Stimulated activated CD4-positive, alpha-beta T cell treated with anti-CD3 and anti-CD28 coated beads, Interleukin-15, amount 100 ng/mL, for 1 hour (primary cell): ENCODE data around the gene IPCEF1.

Experiments
- DNase-seq, 2 donors: peaks; one replicate each; pipeline ENCODE4 v3.0.0-alpha.2; 2020; ENCODE audit warnings: low read depth in 1 of 2, low spot score in 1 of 2

Gene IPCEF1, protein sequence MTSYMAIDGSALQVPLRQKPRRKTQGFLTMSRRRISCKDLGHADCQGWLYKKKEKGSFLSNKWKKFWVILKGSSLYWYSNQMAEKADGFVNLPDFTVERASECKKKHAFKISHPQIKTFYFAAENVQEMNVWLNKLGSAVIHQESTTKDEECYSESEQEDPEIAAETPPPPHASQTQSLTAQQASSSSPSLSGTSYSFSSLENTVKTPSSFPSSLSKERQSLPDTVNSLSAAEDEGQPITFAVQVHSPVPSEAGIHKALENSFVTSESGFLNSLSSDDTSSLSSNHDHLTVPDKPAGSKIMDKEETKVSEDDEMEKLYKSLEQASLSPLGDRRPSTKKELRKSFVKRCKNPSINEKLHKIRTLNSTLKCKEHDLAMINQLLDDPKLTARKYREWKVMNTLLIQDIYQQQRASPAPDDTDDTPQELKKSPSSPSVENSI

DNA sequence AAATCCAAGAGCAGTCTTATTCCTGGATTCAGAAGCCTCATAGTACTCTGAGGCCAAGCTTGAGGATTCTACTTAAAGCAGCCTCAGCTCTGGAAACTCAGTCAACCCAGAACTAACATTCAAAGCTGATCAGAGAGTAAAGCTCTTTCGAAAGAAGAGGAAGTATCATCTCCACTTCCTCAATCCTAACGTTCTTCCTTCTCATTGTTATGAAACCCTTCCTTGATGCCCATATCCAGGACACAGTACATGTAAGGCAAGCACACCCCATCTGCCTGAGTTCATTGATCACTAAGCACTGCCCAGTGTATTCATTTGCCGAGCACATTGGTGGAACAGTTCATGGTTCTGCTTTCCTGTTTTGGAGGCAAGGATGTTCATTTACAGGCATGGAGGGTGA, at the start of gene IPCEF1:
Gene IPCEF1 (minus strand): TSS at position 114 of the 400 bp plus-strand sequence. CDS start 90,856 bp downstream, outside the sequence.
- DNase-seq, result no peak

DNA sequence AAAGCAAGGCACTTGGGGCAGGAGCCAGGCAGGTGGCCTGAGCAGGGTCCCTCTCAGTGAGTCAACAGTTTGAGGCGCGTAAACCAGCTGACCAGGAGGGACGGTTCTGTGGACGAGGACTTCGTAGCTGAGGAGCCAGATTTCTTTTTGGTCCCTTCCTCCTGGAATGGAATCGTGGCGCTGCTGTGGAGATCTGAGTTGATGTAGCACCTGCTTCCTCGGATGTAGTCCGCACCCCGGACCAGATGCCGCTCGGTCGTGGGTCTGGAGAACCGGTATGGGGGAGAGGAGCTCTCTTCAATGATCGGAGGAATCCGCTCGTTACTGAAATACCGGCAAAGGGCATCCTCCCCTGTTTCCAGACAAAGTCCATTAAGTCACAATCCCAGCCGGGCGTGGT, 49.7 kb upstream of the IPCEF1 start:
- DNase-seq, result no peak

DNA sequence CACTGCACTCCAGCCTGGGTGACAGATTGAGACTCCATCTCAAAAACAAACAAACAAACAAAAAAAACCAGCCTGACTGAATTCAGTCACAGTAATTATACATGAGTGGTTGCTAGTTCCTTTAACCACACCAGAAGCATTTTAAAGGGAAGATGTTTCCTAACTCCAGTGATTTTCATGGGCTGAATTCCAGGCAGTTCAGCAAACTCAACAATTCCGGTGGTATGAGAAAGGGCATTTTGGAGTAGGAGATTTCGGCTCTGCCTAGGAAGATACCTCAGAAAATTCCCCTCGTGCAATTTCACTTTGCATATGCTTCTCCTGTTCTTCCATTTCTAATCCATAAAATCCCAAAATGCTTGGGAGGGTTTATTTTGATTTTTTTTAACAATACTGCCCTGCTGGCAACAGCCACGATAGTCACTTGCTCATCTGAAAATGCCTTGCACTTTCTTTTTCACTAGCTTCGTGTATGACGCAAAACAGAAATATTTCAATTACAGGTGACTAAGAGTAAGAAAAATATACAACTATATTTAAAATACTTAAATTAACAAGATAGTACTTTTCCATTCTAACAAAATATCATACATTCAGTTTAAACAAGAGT, 48.3 kb upstream of the IPCEF1 start:
- DNase-seq, result no peak

DNA sequence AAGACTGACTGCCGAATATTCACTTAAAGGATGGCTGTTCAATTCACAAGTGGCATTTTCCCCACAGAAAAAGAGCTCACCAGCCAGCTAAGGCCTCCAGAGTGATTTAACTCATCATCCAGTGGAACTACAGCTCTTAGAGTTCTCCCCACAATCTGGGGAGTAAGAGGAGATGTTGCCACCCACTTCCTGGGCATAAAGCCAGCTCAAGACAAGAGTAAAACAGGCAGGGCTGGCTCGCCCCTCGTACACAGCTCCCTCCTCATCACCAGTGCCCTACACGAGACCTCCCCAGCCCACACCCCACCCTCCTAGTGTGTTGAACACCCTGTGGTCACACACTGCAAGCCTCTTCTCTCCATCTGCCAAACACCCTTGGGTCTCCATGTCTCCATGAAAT, 47.2 kb upstream of the IPCEF1 start:
- DNase-seq, result no peak

DNA sequence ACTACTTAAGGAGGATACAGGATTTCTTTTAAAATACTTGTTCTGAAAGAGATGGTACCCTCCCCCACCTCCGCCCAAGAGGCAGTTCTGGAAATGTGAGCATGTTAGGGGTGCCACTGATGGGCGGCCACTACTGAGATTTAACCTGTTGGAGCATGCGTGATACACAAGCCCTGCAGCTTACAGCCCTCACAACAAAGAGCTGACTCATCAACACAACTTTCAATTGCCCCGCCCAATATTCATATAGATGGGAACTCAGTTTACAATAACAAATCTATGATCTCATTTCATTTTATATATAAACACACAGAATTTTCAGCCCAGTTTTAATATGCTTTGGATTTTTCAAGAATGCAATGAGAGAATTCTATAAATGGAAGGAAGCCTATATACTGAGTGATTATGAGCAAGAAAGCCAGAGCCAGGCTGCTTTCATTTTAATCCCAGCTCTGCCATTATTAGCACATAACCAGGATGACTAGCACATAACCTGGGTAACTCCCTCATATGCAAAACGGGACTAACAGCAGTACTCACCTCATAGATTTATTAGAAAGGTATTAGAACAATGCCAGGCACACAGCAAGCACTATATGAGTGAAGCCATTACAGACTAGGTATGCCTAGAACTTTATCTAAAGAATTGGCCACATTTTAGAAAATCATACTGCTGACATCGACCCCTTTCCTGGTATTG, 45.6 kb upstream of the IPCEF1 start:
- DNase-seq, result no peak

DNA sequence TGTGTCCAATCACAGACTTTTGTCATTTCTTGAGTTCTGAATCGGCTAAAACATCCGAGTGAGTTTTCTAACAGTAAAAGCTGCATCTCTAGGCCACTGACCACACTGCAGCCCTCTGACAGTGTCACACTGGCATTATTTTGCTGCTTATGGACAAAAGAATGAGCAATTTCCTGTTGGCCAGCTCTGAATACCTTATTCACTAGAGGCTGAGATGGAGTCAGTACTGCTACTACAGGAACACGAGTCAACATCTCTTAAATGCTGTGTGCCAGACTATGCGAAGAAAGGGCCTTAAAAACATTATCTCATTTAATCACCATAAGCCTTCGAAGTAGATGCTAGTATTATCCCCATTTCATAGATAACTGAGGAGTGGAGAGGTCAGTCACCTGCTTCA, 42.5 kb upstream of the IPCEF1 start:
- no peak for DNase-seq

DNA sequence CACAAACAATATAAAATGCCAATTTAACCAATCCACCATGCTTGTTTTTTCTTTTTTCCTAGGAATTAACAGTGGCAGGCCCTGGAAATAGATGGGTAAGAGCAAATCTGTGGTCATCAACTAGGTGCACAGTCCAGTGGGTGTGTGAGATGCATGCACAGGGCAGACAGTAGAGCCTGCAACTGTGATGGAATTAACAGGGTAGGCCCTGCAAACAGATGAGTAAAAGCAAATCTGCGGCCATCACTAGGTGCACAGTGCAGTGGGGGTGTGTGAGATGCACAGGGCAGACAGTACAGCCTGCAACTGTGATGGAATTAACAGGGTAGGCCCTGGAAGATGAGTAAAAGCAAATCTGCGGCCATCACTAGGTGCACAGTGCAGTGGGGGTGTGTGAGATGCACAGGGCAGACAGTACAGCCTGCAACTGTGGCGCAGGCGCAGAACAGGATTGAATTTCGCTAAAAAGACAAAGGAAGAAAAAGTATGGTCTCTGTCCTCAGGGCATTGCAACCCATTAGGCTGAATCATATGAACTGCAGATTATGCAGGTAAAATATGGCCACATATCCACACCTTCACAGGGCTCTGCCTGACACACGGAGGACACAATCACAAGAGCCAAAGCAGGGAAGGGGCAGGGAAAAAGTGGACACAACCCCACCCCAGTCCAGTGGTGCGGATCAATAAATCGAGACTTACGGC, 41.0 kb upstream of the IPCEF1 start:
- no peak for DNase-seq

DNA sequence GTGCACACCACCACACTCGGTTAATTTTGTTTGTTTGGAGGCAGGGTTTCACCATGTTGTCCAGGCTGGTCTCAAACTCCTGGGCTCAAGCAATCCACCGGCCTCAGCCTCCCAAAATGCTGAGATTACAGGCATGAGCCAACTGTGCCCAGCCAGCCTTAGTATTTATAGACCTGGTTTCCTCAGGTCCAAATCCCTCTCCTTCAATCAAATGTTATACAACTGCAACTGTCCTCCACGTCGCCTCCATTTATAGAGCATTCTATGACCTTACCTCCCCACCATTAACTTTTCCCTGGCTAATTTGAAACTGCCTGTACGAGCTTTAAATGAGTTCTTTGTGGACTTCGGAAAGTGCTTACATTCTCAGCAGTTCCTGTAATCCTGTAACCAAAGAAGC, 39.3 kb upstream of the IPCEF1 start:
- DNase-seq, result no peak

DNA sequence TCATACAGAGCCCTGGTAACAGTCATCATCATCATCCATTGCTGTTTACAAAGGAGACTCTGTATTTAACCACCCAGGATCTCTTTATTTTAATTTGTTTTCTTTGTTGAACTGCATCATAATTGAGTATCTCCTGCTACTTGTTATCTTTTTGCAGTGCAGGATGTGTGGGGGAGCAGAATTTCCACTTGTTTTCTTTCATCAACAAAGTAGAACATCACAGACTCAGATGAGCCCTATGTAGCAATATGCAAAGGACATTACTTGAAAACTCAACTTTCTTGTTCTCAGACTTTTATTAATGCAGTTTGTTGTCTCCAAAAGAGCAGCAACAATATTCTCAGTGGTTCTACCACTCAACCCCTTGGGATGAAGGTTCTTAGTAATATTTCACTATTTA, 38.7 kb upstream of the IPCEF1 start:
- DNase-seq, result no peak

DNA sequence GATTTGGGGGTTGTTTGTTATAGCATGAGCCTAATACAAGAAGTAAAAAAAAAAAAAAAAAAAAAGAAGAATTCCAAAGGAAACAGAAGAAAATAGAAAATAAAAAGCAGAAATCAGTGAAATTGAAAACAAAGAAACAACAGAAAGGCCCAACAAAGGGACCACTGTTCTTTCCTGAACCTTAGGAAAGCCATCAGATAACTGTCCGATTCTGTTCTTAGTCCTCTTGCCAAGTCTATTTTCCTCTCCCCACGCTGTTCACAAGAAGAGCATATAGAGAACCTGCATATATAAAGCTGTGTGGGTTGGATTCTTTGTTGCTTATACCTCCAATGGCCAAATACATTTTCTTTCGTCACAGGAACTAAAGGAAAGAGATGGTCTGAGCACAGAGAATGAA, 38.0 kb upstream of the IPCEF1 start:
- DNase-seq, result no peak

DNA sequence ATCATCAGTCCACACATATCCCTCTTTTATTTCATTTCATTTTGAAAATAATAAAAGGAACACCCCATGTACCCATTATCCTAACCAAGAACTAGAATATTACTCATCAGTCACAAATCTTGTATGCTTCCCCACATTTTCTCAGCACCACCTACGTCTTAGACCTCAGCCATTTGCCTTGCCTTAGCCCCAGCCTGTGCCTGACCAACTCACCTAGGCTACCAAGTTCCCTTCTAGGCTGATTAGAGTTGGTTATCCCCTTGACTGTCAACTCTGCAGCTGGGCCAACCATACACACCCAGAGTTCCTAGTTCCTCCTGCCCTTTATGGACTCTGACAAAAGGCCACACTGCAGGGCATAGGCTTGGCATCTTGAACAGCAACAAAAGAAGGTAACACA, 33.4 kb upstream of the IPCEF1 start:
- DNase-seq, result no peak

DNA sequence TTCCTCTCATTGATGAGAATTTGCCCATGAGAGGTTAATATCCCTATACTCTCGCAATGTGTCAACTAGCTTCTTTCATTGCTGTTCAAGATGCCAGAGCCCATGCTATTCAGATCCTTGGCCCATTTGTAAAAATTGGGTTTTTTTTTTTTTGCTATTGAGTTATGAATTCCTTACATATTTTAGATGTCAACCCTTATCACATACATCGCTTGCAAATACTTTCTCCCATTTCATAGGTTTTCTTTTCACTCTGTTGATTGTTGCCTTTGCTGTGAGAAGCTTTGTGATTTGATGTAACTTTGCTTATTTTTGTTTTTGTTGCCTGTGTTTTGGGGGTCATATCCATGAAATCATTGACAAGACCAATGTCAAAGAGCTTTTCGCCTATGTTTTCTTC, 32.2 kb upstream of the IPCEF1 start:
- no peak for DNase-seq

DNA sequence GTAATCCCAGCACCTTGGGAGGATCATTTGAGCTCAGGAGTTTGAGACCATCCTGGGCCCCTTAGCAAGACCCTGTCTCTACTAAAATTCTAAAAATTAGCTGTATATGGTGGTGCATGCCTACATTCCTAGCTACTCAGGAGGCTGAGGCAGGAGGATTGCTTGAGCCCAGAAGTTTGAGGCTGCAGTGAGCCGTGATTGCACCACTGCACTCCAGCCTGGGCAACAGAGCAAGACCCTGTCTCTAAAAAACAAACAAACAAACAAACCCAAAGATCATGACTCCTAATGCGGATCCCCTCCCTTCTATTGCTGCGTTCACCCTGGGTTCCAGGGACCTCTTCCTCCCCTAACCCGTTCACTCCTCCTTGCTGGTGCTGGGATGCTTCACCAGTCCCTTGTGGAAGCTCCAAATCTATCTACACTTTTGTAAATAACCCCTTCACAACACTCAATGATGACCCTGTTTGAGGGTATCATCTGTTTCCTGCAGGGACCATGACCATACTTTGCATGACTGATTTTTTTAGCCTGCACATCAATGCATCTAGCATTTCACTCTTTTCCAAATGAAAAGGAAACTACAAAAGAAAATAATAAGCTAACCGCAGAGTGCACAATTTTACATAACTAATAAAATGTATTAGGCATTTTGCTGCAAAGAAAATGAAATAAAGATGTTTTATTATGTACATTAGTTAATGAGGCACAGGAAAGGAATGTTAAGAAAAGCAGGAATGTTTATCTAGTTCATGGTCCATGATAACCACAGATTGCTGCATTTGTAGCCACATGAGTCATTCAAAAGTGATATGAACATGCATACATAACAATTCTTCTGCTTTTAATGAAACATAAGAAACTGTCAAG, 30.5 kb upstream of the IPCEF1 start:
- DNase-seq, result no peak

DNA sequence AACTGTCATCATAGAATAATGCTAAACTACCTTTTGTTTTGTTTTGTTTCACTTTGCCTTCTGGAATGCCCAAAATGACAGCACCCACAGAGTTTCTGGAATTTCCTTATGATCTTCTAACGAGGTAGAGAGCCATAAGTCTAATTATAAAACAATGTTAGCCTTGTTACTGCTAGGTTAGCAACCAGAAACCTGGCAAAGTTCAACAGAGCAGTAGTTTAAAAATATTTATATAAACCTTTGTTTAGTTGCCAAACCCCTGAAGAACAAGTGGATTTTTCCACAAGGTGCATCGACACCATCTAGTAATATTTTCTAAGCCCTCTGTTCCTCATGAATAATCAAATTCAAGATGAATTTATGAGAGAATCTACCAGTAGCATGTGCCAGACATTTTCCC, 27.6 kb upstream of the IPCEF1 start:
- DNase-seq, result no peak

DNA sequence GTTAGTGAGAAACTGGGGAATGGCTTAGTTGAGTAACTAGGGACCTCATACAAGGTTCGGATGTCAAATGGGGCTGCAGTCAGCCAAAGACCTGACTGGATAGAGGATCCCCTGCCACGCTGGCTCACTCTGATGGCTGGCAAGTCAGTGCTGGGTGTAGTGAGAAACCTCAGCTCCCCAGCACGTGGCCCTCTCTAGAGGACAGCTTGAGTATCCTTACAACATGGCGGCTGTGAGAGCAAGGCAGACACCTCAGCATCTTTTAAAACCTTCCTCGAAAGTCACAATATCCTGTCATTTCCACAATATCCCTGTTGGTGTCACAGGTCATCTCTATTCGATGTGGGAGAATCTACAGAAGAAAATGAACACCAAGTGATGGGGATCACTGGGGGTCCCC, 26.7 kb upstream of the IPCEF1 start:
- no peak for DNase-seq

DNA sequence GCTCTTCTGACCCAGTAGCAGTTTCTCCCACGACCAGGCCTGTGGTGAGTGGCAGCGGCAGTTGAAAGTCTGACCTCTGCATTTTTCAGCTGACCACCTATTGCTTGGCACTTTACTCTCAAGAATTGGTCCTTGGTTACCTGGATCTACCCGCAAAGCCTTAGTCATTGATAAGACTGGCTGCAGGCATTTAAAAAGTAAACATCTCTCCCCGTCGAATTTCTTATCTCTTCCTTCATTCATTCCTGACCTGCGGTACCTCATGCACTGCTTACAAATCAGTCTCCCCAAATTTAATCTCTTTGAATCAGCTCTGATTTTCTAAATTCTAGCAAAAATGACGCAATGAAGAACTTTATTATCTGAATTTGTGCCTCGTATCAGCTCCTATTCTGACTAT, 26.1 kb upstream of the IPCEF1 start:
- DNase-seq, result no peak

DNA sequence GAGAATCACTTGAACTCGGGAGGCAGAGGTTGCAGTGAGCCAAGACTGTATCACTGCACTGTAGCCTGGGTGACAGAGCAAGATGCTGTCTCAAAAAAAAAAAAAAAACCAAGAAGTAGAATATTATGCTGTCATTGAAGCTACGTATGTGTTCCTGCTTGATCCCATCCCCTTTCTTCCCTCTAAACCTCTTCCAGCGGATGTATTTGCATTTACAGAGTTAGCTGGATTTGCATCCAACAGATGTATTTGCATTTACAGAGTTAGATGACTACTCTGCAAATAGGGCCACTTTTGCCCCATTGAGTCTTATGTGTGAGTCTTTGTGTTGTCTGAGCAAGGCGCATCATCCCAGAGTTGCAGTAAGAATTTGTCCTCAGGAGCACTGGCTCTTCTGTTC, 24.9 kb upstream of the IPCEF1 start:
- DNase-seq, result no peak

DNA sequence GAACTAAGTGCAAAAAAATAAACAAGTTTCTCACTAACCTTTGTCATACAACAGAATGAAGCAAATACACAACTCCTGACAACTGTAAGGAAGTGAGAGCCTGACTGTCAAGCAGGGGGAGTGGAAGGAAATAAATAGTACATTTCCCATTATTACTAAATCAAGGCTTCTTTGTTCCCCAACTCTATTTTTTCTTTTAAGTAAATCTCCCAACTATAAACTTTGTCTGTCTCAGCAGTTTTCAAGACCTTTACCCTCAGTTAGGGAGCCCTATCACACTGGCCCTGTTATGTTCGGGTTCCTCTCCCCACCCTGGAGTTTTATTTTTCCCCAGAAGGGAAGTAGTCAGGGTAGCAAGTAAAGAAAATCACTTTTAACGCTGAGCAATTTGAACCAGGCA, 24.1 kb upstream of the IPCEF1 start:
- DNase-seq, result no peak

DNA sequence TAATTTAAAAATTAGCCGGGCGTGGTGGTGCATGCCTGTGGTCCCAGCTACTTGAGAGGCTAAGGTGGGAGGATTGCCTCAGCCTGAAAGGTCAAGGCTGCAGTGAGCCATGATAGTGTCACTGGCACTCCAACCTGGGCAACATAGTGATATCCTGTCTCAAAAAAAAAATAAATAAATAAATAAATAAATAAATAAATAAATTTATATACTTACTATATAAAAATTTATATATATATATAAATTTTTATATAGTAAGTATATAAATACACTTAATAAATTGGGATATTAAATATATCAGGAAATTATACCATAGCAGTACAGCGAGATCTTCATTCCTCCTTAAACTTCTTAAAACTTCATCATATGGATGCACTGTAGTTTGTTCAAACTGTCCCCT, 23.0 kb upstream of the IPCEF1 start:
- no peak for DNase-seq

DNA sequence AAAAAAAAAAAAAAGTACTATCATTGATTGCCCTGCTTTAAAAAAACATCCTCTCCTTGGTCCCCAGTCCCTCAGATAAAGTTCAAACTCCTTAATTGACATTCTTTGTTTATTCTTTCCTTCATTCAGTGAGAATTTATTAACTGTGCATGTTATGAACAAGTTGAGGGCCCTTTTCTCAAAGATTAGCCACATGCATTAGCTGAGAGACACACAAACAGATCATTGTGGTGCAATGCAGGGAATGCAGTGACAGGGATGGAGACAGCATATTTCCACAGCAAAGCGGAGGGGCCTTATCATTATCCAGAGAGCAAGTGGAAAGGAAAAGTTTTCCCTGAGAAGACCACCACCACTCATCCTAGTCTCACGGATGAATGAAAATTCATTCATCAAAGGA, 21.9 kb upstream of the IPCEF1 start:
- no peak for DNase-seq

DNA sequence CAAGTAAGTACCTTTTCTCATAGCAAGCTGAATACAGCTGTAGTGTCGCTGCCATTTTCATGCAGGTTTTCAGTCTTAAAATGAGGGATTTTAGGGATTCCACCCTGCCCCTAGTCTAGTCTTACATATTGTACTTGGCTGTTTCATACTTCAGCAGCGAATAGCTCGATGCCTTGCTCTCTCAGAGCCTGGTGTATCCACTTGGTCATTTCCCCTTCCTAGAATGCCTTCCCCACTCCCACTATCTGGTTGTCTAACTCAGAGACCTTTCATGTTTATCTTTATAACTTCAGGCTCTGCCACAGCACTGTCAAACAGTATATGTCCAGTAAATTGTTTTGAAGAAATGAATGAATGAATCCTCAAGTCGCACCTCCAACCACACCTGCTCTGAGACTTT, 21.1 kb upstream of the IPCEF1 start:
- DNase-seq, result no peak
